Transverse colon (tissue), 4 donors: ENCODE measurements around the gene HERC6.

Source experiments
- POLR2A ChIP-seq: fragments of 450-650 bp; IDR thresholded peaks from one replicate; pipeline ENCODE4 v1.6.1; 2016; ENCODE audit warnings: antibody characterized with exemption, mild to moderate bottlenecking, moderate library complexity
- POLR2AphosphoS5 ChIP-seq, 3 donors: sonication (generic); formaldehyde crosslinking; IDR thresholded peaks; one replicate each; pipeline ENCODE4 v1.6.1; 2016; ENCODE audit warnings: antibody characterized with exemption in 3 of 3
- TF ChIP-seq, protein P1 (sequence below), 5 experiments: fragments of 200-600 bp in 3 of 5; fragments of 450-650 bp in 2 of 5; sonication (generic) in 3 of 5; IDR thresholded peaks; 1 replicate in 2 of 5; 2 replicates in 3 of 5; pipeline ENCODE4 v1.5.1; 2016 to 2017; ENCODE audit warnings: antibody characterized with exemption in 5 of 5, inconsistent platforms in 3 of 5, mild to moderate bottlenecking in 2 of 5, moderate library complexity in 1 of 5

DNA sequence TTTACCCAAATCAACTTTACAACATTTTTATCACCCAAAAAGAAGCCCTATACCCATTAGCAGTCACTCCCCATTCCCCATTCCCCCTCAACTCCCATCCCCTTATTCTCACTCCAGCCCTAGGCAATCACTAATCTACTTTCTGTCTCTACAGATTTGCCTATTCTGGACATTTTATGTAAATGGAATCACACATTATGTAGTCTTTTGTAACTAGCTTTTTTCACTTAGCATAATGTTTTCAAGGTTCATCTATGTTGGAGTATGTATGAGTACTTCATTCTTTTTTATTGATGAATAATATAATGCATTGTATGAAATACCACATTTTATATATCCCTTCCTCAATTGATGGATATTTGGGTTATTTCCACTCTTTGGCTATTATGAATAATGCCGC is 42.2 kb downstream of the HERC6 start:
- TF ChIP-seq, protein P1, sequence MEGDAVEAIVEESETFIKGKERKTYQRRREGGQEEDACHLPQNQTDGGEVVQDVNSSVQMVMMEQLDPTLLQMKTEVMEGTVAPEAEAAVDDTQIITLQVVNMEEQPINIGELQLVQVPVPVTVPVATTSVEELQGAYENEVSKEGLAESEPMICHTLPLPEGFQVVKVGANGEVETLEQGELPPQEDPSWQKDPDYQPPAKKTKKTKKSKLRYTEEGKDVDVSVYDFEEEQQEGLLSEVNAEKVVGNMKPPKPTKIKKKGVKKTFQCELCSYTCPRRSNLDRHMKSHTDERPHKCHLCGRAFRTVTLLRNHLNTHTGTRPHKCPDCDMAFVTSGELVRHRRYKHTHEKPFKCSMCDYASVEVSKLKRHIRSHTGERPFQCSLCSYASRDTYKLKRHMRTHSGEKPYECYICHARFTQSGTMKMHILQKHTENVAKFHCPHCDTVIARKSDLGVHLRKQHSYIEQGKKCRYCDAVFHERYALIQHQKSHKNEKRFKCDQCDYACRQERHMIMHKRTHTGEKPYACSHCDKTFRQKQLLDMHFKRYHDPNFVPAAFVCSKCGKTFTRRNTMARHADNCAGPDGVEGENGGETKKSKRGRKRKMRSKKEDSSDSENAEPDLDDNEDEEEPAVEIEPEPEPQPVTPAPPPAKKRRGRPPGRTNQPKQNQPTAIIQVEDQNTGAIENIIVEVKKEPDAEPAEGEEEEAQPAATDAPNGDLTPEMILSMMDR (IDR thresholded peaks at IDR 0.05): no peak
- TF ChIP-seq POLR2A (no peak), POLR2AphosphoS5 (IDR thresholded peaks at IDR 0.05) (no peak)
